SK-N-SH (cell line): Measurements from ENCODE around the gene DDIT4. TPM values are rescaled to one million over a fixed set of nuclear protein-coding genes. Genes with fewer than 3 reads are reported as not detected.

Experiments used
- CTCF ChIA-PET: fragments of 300-600, 350-600 bp; formaldehyde crosslinking; extraction: SDS; loops from one replicate; lab custom pipeline; 2021; lab: Yijun Ruan, JAX
- POLR2A ChIA-PET: fragments of 350-600 bp; sonication (Branson Sonifier 250); formaldehyde crosslinking; extraction: SDS; loops from one replicate; lab custom pipeline; 2020; ENCODE audit warnings: antibody characterized with exemption, inconsistent platforms; lab: Yijun Ruan, JAX
- DNase-seq: peaks from one replicate; pipeline ENCODE4 v3.0.0; 2012
- H2AFZ ChIP-seq: fragments of 200-600 bp; sonication (generic); 2 replicates; pipeline ENCODE4 v1.8.1; 2016; ENCODE audit warnings: antibody characterized with exemption, mild to moderate bottlenecking, low read depth
- H3F3A ChIP-seq: fragments of 200-600 bp; sonication (generic); replicated peaks from 2 replicates; pipeline ENCODE3; 2016; ENCODE audit warnings: antibody characterized with exemption, mild to moderate bottlenecking; ENCODE audit not compliant: insufficient read depth
- H3K27ac ChIP-seq, 2 experiments: fragments of 200-500 bp in 1 of 2; fragments of 200-600 bp in 1 of 2; sonication (Bioruptor generic) in 1 of 2; sonication (generic), shearing (Covaris generic) in 1 of 2; 2 replicates each; pipeline versions ENCODE4 v1.5.1 to v1.6.1; 2014 to 2016; ENCODE audit warnings: low read depth in 2 of 2, inconsistent platforms in 1 of 2, low read length in 1 of 2, mild to moderate bottlenecking in 1 of 2, mixed read lengths in 1 of 2
- H3K27me3 ChIP-seq: fragments of 200-600 bp; sonication (generic), shearing (Covaris generic); 2 replicates; pipeline ENCODE4 v1.6.1; 2016; ENCODE audit warnings: mixed run types; ENCODE audit not compliant: insufficient read depth
- H3K36me3 ChIP-seq, 2 experiments: fragments of 200-500 bp in 1 of 2; fragments of 200-600 bp in 1 of 2; sonication (Bioruptor generic) in 1 of 2; sonication (generic) in 1 of 2; replicated peaks in 1 of 2; 2 replicates each; pipeline versions ENCODE3 to v1.5.1; 2014 to 2016; ENCODE audit warnings: low read length in 1 of 2, mild to moderate bottlenecking in 1 of 2; ENCODE audit not compliant: insufficient read depth in 2 of 2, control insufficient read depth in 1 of 2
- H3K4me1 ChIP-seq, 2 experiments: fragments of 200-500 bp in 1 of 2; fragments of 200-600 bp in 1 of 2; sonication (Bioruptor generic) in 1 of 2; sonication (generic), shearing (Covaris generic) in 1 of 2; 2 replicates each; pipeline versions ENCODE4 v1.5.1 to v1.6.1; 2014 to 2016; ENCODE audit warnings: low read depth in 1 of 2, low read length in 1 of 2, mixed run types in 1 of 2; ENCODE audit not compliant: insufficient read depth in 2 of 2, control insufficient read depth in 1 of 2
- H3K4me2 ChIP-seq: fragments of 200-600 bp; sonication (generic), shearing (Covaris generic); 2 replicates; pipeline ENCODE4 v1.6.1; 2017; ENCODE audit warnings: mixed run types
- H3K4me3 ChIP-seq, 2 experiments: fragments of 200-500 bp in 1 of 2; fragments of 200-600 bp in 1 of 2; sonication (Bioruptor generic) in 1 of 2; sonication (generic), shearing (Covaris generic) in 1 of 2; 2 replicates each; pipeline versions ENCODE4 v1.5.1 to v1.8.1; 2014 to 2016; ENCODE audit warnings: low read depth in 2 of 2, inconsistent platforms in 1 of 2, low read length in 1 of 2, mild to moderate bottlenecking in 1 of 2, mixed read lengths in 1 of 2, moderate library complexity in 1 of 2
- H3K79me2 ChIP-seq: fragments of 200-600 bp; sonication (generic); 2 replicates; pipeline ENCODE4 v1.8.1; 2017; ENCODE audit warnings: mild to moderate bottlenecking; ENCODE audit not compliant: insufficient read depth
- H3K9ac ChIP-seq: fragments of 200-600 bp; sonication (generic); 2 replicates; pipeline ENCODE4 v1.6.1; 2017; ENCODE audit warnings: mixed run types
- H3K9me2 ChIP-seq: fragments of 200-600 bp; sonication (generic); 2 replicates; pipeline ENCODE4 v1.6.1; 2017; ENCODE audit warnings: mixed run types
- H3K9me3 ChIP-seq: fragments of 200-600 bp; sonication (generic); 2 replicates; pipeline ENCODE4 v1.6.1; 2017; ENCODE audit warnings: mixed run types, mild to moderate bottlenecking, moderate library complexity
- H4K20me1 ChIP-seq: fragments of 200-600 bp; sonication (generic); 2 replicates; pipeline ENCODE4 v1.6.1; 2017; ENCODE audit warnings: mild to moderate bottlenecking, mixed run types; ENCODE audit not compliant: insufficient read depth
- CHD2 ChIP-seq: fragments of 150-350 bp; IDR thresholded peaks from 2 replicates; pipeline ENCODE4 v1.6.1; 2018; ENCODE audit warnings: low read length; ENCODE audit not compliant: partially characterized antibody
- CTCF ChIP-seq: fragments of 200-600 bp; sonication (generic); IDR thresholded peaks from 2 replicates; pipeline ENCODE4 v1.6.1; 2017; ENCODE audit warnings: antibody characterized with exemption, mild to moderate bottlenecking, moderate library complexity
- ELF1 ChIP-seq: IDR thresholded peaks from 2 replicates; pipeline ENCODE4 v1.4.0; 2012
- EP300 ChIP-seq, 2 experiments: IDR thresholded peaks; 2 replicates each; pipeline versions ENCODE4 v1.4.0 to v1.6.1; 2012; ENCODE audit warnings: borderline replicate concordance in 1 of 2, low read depth in 1 of 2, low read length in 1 of 2
- EZH2phosphoT487 ChIP-seq: fragments of 200-600 bp; sonication (generic); IDR thresholded peaks from 2 replicates; pipeline ENCODE4 v1.6.1; 2017; ENCODE audit warnings: low read depth, mixed run types, mild to moderate bottlenecking, antibody characterized with exemption, moderate library complexity, borderline replicate concordance
- FOSL2 ChIP-seq: IDR thresholded peaks from 2 replicates; pipeline ENCODE4 v1.4.0; 2012; ENCODE audit warnings: low read depth, mild to moderate bottlenecking, moderate library complexity, borderline replicate concordance
- FOXJ3 ChIP-seq: sonication (generic); formaldehyde crosslinking; IDR thresholded peaks from 2 replicates; pipeline ENCODE4 v1.5.1; 2020; ENCODE audit warnings: mild to moderate bottlenecking, missing genetic modification reagents
- FOXM1 ChIP-seq: IDR thresholded peaks from 2 replicates; pipeline ENCODE4 v1.4.0; 2012; ENCODE audit warnings: low read depth, mild to moderate bottlenecking
- GABPA ChIP-seq: IDR thresholded peaks from 2 replicates; pipeline ENCODE4 v1.4.0; 2012; ENCODE audit warnings: low read depth, mild to moderate bottlenecking
- IRF3 ChIP-seq: fragments of 150-350 bp; IDR thresholded peaks from 2 replicates; pipeline ENCODE4 v1.6.1; 2016; ENCODE audit warnings: mild to moderate bottlenecking, low read depth, low read length
- MAX ChIP-seq: IDR thresholded peaks from 2 replicates; pipeline ENCODE4 v1.4.0; 2012; ENCODE audit warnings: low read depth
- MEF2A ChIP-seq: IDR thresholded peaks from 2 replicates; pipeline ENCODE4 v1.4.0; 2012; ENCODE audit warnings: low read depth, borderline replicate concordance
- MXI1 ChIP-seq: IDR thresholded peaks from 2 replicates; pipeline ENCODE4 v1.6.1; 2012; ENCODE audit warnings: mild to moderate bottlenecking, low read depth, low read length, improper control_type of control experiment
- NFIC ChIP-seq: IDR thresholded peaks from 2 replicates; pipeline ENCODE4 v1.4.0; 2012; ENCODE audit warnings: borderline replicate concordance
- NRF1 ChIP-seq: IDR thresholded peaks from 2 replicates; pipeline ENCODE4 v1.6.1; 2012; ENCODE audit warnings: low read depth, mild to moderate bottlenecking, low read length
- PBX3 ChIP-seq: IDR thresholded peaks from 2 replicates; pipeline ENCODE4; 2012
- RXRA ChIP-seq: IDR thresholded peaks from 2 replicates; pipeline ENCODE4 v1.4.0; 2012; ENCODE audit warnings: low read depth, mild to moderate bottlenecking, borderline replicate concordance
- SIN3A ChIP-seq: IDR thresholded peaks from 2 replicates; pipeline ENCODE4 v1.6.1; 2012; ENCODE audit warnings: low read depth, mild to moderate bottlenecking, low read length, moderate library complexity, borderline replicate concordance
- TCF12 ChIP-seq: IDR thresholded peaks from 2 replicates; pipeline ENCODE4 v1.4.0; 2012
- TEAD4 ChIP-seq: IDR thresholded peaks from 2 replicates; pipeline ENCODE4 v1.4.0; 2012; ENCODE audit warnings: mild to moderate bottlenecking, borderline replicate concordance; ENCODE audit not compliant: insufficient read depth
- USF2 ChIP-seq: fragments of 150-350 bp; IDR thresholded peaks from 2 replicates; pipeline ENCODE4 v1.6.1; 2017; ENCODE audit warnings: antibody characterized with exemption, low read length, low read depth, borderline replicate concordance
- ZBTB33 ChIP-seq: IDR thresholded peaks from 2 replicates; pipeline ENCODE4 v1.4.0; 2012; ENCODE audit warnings: low read depth, borderline replicate concordance
- WGBS: methylation state at CpG from one replicate; pipeline ENCODE4 v1.1.6; 2017; ENCODE audit warnings: low lambda C conversion rate; 5-methylcytosine and 5-hydroxymethylcytosine counted together
- polyA plus RNA-seq, 3 experiments: library from polyadenylated mRNA; depleted of rRNA; stranded (reverse); fragments of >200 nt; gene quantifications; 2 replicates each; pipeline ENCODE4 v1.2.3, GENCODE V29; 2012

Gene DDIT4
- polyA plus RNA-seq, 1 of the 3 experiments (the other 2 are of a cell fraction): 24.9 TPM

GRCh38 chr10:72319416-72320254 is 45.9 kb downstream of the DDIT4 start (continued):
- TF ChIP-seq NRF1 (no peak), FOSL2 (0 out of 2 replicates have a peak, but pooled peaks have one; percentile 2), EZH2phosphoT487 (no peak), MXI1 (peak; percentile 49), TEAD4 (no peak), SIN3A (no peak; the same call in 1 of the 2 replicates), IRF3 (no peak), ELF1 (peak; percentile 32; the same call in 1 of the 2 replicates), ZBTB33 (no peak)
- TF ChIP-seq, all 33 proteins: peak for 16

- Histone ChIP-seq H3K36me3 (no peaks in the 10 kb centered on the region), H3K4me2 (peak overlapping the region; percentile 83; the same call in 1 of the 2 replicates), H3K27ac (peak overlapping the region; percentile 94 to 97), H3K4me1 (peaks cover 41 to 80% of the 10 kb centered on the region in 2 experiments), H3K9me3 (no peaks in the 10 kb centered on the region), H3K79me2 (no peaks in the 10 kb centered on the region), H4K20me1 (no peaks in the 10 kb centered on the region), H3K9ac (peak overlapping the region; percentile 79), H3F3A (peaks cover 21% of the 10 kb centered on the region), H2AFZ (no peak overlapping the region), H3K4me3 (no peak overlapping the region), H3K27me3 (no peaks in the 10 kb centered on the region), H3K9me2 (no peaks in the 10 kb centered on the region)
- POLR2A ChIA-PET: interaction anchor here (0.5 to 10.9 kb wide), 17 partner anchors 9 to 321 kb away, joined by 3 to 188 read pairs (median 7); partner anchors contain the start of gene DDIT4
- CTCF ChIA-PET: interaction anchor here (0.9 to 4.5 kb wide), 12 partner anchors 9 to 424 kb away, joined by 3 to 48 read pairs (median 6); partner anchors contain the start of gene DDIT4
- WGBS: under 1% methylated on average over 9 of the region's 12 CpGs
- peak; percentile 86 for DNase-seq
- TF ChIP-seq EP300 (IDR thresholded peaks at IDR 0.05; ENCODE audit: borderline replicate concordance in 1 of 2, low read depth in 1 of 2, low read length in 1 of 2) (peak; percentile 75 to 95; a peak in 2 of 4 replicates), USF2 (no peak), FOSL2 (peak; percentile 93), PBX3 (peak; percentile 94), MEF2A (no peak), RXRA (peak; percentile 87; the same call in 1 of the 2 replicates), MAX (peak; percentile 82), FOXM1 (0 out of 2 replicates have a peak, but pooled peaks have one; percentile 87), GABPA (peak; percentile 57), CTCF (no peak), NFIC (peak; percentile 69; the same call in 1 of the 2 replicates), CHD2 (peak; percentile 64), ELF1 (no peak), TCF12 (peak; percentile 99), MXI1 (peak; percentile 56; the same call in 1 of the 2 replicates), FOXJ3 (CRISPR knock-in tag) (peak; percentile 85)
These were observed 47.0 kb downstream of the DDIT4 start for GRCh38 chr10:72320676-72321247.
